Left cardiac atrium (tissue), 4 donors: ENCODE measurements around the gene PRTFDC1. TPM values are rescaled to one million over a fixed set of nuclear protein-coding genes. Genes with fewer than 3 reads are reported as not detected.

Source experiments
- ATAC-seq, 2 donors: fragments of 200-7000 bp; cut with Tn5 transposase; one replicate each; pipeline ENCODE4 v1.9.1; 2020; ENCODE audit warnings: mild to moderate bottlenecking in 2 of 2, moderate library complexity in 2 of 2
- DNase-seq: peaks from one replicate; pipeline ENCODE4 v3.0.0-alpha.2; 2020
- intact Hi-C, 2 donors: fragments of 100-400 bp; cut with DNase I; formaldehyde crosslinking; loops; one replicate each; pipeline versions ENCODE4 v1.14.1 to v1.15.1; 2022 to 2023
- total RNA-seq, 2 donors: library from RNA; stranded (reverse); fragmentation: NEBNext Ultra II Directional; extraction: Animal tissue kit (Norgen Biotek cat#: 25700); gene quantifications; one replicate each; pipeline ENCODE4 v1.2.1, GENCODE V29; 2021
- donor health status: DM: no; HTN: yes; CAD: no.
- donor health status: DM: no; HTN: yes; CAD: no; lungs with severe emphysema.
- donor health status: DM: yes; HTN: yes; CAD: no.
- donor health status: Dilated cardiomyopathy.

The PRTFDC1 gene
- total RNA-seq, 2 donors from 2014 or later, result 6.3 to 6.6 TPM

- ATAC-seq, result no peak
- DNase-seq, result no peak
- intact Hi-C loops, result no loop called here
Measured at GRCh38 chr10:24834869-24835268, 117.5 kb downstream of the PRTFDC1 start.

- intact Hi-C loops, result no loop called here
- ATAC-seq (peak in 1 of 2 donors; percentile 75), DNase-seq (no peak)
Measured at GRCh38 chr10:24826009-24826408, 126.4 kb downstream of the PRTFDC1 start.

GRCh38 chr10:24825551-24825950 lies 126.9 kb downstream of the PRTFDC1 start:
- DNase-seq (no peak), ATAC-seq (peak in 1 of 2 donors; percentile 76)
- intact Hi-C loops, result no loop called here

- intact Hi-C loops, result no loop called here
- ATAC-seq, result no peak
Measured at GRCh38 chr10:24824536-24824935, 127.9 kb downstream of the PRTFDC1 start.

GRCh38 chr10:24824124-24824523 lies 128.3 kb downstream of the PRTFDC1 start:
- ATAC-seq (no peak), DNase-seq (no peak)
- intact Hi-C loops, result no loop called here

More at GRCh38 chr10:24824536-24824935, 127.9 kb downstream of the PRTFDC1 start:
- no peak for DNase-seq

GRCh38 chr10:24822590-24822989 lies 129.8 kb downstream of the PRTFDC1 start:
- no peak for ATAC-seq
- no peak for DNase-seq
- intact Hi-C loops, result no loop called here

GRCh38 chr10:24821986-24822385 lies 130.4 kb downstream of the PRTFDC1 start:
- DNase-seq (no peak), ATAC-seq (no peak)
- intact Hi-C loops, result no loop called here

- intact Hi-C loops, result no loop called here
- ATAC-seq, result no peak
- no peak for DNase-seq
Measured at GRCh38 chr10:24816868-24817396, 135.5 kb downstream of the PRTFDC1 start.

- intact Hi-C loops, result no loop called here
- DNase-seq (no peak), ATAC-seq (no peak)
Measured at GRCh38 chr10:24814568-24815313, 137.7 kb downstream of the PRTFDC1 start.

- ATAC-seq (no peak), DNase-seq (no peak)
- intact Hi-C loops, result no loop called here
Measured at GRCh38 chr10:24813856-24814255, 138.6 kb downstream of the PRTFDC1 start.

GRCh38 chr10:24806262-24806661 lies 146.1 kb downstream of the PRTFDC1 start:
- DNase-seq (no peak), ATAC-seq (no peak)
- intact Hi-C loops, result no loop called here

- DNase-seq, result no peak
- ATAC-seq, result no peak
- intact Hi-C loops, result no loop called here
Measured at GRCh38 chr10:24804956-24805355, 147.4 kb downstream of the PRTFDC1 start.

GRCh38 chr10:24804392-24804791 lies 148.0 kb downstream of the PRTFDC1 start:
- intact Hi-C loops, result no loop called here
- DNase-seq (no peak), ATAC-seq (no peak)

- ATAC-seq, result no peak
- intact Hi-C loops, result no loop called here
- no peak for DNase-seq
Measured at GRCh38 chr10:24802378-24802777, 150.0 kb downstream of the PRTFDC1 start.

- ATAC-seq (no peak), DNase-seq (no peak)
- intact Hi-C loops, result no loop called here
Measured at GRCh38 chr10:24800861-24801260, 151.5 kb downstream of the PRTFDC1 start.

Other genes with a start within 250 kb of the PRTFDC1 start
- 10 to 100 TPM; 44.7 to 57.9 TPM for gene ARHGAP21, start 228.7 kb downstream of the PRTFDC1 start, total RNA-seq
- gene ENKUR, start 63.6 kb upstream of the PRTFDC1 start, total RNA-seq, result not detected
- gene THNSL1, start 64.0 kb upstream of the PRTFDC1 start, total RNA-seq, result 1 to 10 TPM; 2.6 to 4.4 TPM
- gene GPR158, start 222.4 kb upstream of the PRTFDC1 start, total RNA-seq, result under 1 TPM in 1 of 2 donors, not detected in 1; 0.05 TPM